Activated T-helper 9 cell treated with anti-CD3 and anti-CD28 coated beads, Interleukin-2, amount 50 U/mL, for 16 hours (primary cell): ENCODE data around the gene CTAGE6.
"Not testable (repeated sequence)": the region's sequence is repeated elsewhere in the genome, so short reads cannot be mapped to it uniquely, and the experiment has no call there.

ENCODE experiments used
- DNase-seq: peaks from one replicate; pipeline ENCODE4 v3.0.0-alpha.2; 2020; ENCODE audit warnings: low read depth

CTAGE6 gene

DNA sequence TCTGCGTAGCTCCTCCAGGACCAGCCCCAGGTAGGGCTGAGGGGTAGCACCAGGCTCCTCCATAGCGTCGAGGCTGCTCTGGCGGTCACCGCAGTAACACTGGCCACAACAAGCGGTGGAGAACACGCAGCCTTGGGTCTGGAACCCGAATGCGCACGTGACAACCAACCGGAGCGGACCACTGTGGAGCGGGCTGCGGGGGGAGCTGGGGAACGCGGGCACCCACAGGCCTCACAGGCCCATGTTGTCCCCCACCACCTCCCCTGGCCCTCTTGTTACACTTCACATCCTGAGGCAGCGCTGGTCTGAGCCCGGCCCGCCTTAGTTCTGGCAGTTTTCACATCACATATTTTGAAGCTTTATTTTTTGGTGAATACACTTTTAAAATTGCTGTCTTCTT lies at the start of gene CTAGE6:
CTAGE6 (minus strand) TSS at position 101 of the 400 bp plus-strand sequence; CDS start at position 63, 38 bp downstream.
- DNase-seq = not testable (repeated sequence)

- DNase-seq = not testable (repeated sequence)
Measured at GRCh38 chr7:143806664-143807071, 49.2 kb upstream of the CTAGE6 start.

DNA sequence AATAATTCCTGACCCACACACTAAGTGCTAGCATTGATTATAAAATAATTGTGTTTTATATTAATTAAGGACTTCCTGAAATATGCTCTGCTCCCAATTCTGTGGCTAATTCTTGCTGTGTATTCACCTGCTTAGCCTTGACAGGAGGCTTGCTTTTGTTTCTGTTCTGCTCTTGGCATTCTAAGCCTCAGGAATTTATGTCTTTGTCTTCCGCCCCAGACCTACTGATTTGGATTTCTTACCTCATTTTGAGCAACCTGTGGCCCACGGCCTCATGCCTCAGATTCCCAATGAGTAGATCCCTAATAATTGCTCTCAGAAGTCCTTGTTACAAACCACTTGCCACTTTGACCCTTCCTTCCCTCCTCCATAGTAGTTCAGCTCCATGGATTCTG lies 40.4 kb upstream of the CTAGE6 start:
- not testable (repeated sequence) for DNase-seq

DNA sequence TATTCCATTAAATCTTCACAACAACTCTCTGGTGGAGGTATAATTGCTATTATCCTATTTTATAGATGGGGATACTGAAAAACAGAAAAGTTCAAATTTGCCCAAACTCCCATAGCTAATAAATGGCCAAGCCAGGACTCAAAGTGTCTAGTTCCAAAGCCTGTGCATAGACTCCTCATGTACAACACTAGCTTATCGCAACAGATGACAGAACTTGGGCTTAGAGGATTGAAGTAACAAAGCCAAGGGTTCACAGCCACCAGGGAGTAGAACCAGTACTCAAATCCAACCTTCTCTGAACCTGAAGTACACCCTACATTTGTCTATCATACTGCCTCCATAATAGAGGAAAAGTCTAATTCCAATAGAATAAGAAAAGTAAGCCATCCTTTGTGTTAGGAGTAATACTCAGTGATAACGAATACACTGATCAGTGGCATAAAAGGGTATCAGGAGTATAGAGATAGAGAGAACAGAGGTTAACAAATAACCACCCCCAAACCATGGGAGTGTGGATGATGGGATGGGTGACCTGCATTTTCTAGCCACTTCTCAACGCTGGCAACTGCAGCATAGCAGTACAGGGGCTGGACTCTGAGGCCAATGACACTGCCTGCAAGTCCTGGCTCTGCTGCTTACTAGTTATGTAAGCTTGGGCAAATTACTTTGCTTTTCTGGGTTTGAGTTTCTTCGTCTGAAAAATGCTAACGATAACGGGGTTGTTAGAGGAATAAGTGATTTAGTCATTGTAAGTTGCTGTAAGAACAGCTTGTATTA lies 39.8 kb upstream of the CTAGE6 start:
- not testable (repeated sequence) for DNase-seq

DNA sequence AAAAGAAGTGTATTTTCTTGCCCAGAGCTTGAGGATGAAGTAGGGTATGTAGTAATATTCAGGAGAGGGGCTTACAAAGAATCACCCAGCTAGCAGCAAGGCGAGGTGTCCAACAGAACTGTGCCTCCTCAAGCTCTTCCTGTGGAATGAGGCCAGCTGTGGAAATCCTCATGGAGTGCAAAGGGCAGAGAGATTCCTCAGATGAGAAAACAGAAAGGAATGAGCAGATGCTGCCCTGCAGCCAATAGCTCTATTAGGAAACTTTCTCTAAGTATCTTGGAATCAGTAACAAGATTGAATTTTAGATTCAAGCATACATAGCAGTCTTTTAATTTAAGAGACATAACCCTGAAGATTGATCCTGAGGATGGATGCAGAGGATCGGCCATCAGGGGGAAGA lies 38.2 kb upstream of the CTAGE6 start:
- not testable (repeated sequence) for DNase-seq

DNA sequence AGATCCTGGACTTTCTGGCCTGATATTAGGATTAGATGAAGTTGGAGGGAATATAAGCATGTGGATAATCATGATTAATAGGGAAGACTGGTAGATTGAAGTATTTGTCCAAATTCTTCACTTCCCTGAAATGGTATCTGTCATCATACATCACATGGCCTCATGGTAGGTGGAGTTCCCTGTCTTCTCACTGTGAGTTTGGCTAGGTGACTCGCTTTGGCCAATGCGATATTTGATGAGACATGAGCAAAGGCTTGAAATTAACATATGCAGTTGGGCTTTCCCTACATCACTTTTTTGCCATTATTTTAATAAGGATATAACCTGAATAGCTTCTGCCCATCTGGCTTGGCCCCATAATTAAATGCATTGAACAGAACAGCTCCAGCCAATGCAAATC lies 35.1 kb upstream of the CTAGE6 start:
- DNase-seq = not testable (repeated sequence)

GRCh38 chr7:143785415-143786182 lies 28.1 kb upstream of the CTAGE6 start:
- DNase-seq = not testable (repeated sequence)

GRCh38 chr7:143779591-143779990 lies 22.1 kb upstream of the CTAGE6 start:
- not testable (repeated sequence) for DNase-seq

DNA sequence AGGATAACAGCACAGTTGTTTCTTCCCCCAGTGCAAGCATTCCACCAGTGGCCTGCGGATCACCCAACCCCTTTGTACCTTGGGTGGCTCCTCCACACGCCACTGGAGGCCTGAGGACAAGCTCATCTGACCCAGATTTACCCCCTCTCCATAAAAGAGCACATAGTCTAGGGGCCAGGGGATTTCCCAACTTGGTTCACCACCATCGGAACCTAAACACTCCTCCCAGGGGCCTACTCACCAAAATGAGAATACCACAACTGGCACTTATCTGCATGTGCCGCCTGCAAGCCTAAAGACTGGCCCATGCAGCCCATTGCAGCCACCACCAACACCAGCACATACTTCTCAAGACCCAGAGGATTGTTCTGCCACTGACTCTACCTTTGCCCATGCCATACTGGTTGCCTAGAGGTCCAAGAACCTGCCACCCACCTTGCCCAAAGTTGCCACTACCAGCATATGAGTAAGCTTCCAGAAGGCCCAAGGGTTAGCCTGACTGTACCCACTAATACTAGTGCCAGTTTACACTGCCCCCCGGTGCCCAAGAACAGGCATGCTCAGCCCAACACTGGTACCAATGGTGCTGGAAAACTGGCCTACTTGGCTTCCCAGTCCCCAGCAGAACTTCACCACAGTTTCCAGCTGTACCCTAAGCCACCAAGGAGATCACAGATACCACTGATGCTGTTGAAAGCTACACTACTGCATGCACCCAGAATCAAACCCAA lies 15.4 kb upstream of the CTAGE6 start:
- DNase-seq = not testable (repeated sequence)

DNA sequence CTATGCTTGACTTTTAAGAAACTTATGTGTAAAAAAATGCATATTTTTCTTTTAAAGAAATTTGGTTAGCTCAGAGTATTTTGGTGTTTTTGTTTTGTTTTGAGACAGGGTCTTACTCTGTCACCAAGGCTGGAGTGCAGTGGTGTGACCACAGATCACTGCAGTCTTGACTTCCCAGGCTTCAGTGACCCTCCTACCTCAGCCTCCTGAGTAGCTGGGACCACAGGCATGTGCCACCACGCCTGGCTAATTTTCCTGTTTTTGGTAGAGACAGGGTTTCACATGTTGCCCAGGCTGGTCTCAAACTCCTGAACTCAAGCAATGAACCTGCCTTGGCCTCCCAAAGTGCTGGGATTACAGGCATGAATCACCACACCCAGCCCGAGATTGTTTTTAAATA lies 10.0 kb upstream of the CTAGE6 start:
- DNase-seq = not testable (repeated sequence)

DNA sequence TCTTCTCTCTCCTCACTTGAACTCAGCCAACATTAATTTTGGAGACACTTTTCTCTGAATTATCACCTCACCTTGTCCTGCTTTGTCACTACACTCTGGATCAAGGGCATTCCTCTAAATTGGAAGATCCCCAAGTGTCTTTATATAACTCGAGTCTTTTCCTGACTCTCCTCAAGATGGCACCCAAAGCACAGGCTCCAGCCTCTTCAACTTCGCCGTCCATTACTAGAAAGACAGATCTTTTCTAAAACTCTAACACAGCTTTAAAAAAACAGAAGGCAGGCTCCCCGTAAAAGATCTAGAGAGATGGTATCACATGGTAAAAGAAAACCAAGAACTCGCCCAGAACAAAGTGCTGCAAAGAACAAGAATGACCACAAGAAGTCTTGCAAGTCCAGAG lies 8.2 kb upstream of the CTAGE6 start:
- DNase-seq = not testable (repeated sequence)

GRCh38 chr7:143763065-143763464 lies 5.6 kb upstream of the CTAGE6 start:
- DNase-seq = not testable (repeated sequence)

DNA sequence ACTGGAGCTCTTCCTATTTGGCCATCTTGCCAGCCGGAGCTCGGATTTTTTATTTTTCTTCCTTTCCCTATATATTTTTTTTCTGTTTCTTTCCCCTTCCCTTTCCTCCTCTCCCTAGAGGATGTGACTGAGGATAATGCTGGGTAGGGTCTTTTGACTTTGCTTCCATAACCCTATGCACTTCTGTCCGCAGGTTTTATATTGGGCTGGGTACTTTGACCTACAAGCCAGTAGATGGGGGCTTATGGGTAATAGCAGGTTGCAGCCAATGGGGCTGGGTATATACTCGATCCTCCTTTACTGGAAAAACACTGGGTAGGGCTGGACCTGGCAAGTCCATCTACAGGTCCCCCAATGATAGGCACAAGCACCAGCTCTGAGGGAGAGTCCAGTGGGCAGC lies 12.2 kb downstream of the CTAGE6 start:
- not testable (repeated sequence) for DNase-seq

DNA sequence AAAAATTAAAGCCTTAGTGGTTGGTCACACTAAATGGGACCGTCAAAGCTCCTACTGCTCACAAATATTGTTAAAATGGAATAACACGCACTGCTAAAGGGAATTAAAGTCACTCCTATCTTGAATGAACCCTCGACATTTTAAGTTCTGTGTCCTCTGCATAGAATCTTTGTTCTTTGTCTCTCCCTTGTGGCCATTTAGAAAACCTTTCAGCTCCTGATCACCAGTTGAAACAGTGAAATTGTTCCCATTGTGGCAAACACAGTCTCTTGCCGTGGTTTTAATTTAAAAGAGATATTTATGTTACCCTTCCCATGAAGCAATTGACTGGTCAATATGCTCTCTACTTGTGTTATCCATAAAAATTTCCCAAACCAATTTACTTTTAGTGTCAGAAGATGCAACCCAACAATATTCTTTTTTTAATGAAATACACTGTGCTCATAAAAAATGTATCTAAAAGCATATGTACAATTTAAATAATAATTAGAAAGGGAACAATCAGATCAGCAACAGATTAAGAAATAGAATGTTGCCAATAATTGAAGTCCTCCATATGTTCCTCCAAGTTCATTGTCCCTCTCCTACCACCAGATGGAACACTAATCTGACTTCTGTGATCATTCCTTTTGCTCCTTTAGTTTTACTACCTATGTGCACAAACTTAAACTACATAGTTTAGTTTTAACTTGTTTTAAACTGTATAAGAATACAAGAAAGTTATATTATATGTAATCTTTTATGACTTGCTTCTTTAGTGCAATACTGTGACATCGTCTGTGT lies 20.3 kb downstream of the CTAGE6 start:
- DNase-seq = not testable (repeated sequence)

- no peak for DNase-seq
Measured at GRCh38 chr7:143735962-143736361, 21.5 kb downstream of the CTAGE6 start.

- DNase-seq = no peak
Measured at GRCh38 chr7:143733876-143734275, 23.6 kb downstream of the CTAGE6 start.

DNA sequence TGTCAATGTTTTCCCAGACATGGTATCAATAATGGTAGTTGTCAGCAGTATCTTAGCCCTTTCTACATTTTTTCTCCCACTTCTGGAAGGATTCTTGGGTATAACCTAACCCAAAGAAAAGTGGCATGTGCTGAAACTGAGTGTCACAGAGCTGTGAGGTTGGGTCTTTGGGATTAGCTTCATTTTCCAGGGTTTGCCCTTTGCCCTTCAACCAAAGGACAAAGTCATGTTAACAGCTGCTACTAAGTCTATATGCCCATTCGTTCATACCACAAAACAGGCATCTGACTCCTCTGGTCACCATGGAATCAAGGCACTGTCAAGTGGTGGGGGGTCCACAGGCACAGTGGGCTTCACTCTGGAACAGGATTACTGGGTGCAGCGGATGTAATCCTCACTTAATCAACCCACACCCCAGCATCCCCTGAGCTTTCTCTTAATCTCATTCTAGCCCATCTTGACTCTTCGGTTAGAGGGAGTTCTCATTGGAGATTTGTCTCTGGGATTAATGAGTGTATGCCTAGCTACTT lies 29.1 kb downstream of the CTAGE6 start:
- DNase-seq = no peak

DNA sequence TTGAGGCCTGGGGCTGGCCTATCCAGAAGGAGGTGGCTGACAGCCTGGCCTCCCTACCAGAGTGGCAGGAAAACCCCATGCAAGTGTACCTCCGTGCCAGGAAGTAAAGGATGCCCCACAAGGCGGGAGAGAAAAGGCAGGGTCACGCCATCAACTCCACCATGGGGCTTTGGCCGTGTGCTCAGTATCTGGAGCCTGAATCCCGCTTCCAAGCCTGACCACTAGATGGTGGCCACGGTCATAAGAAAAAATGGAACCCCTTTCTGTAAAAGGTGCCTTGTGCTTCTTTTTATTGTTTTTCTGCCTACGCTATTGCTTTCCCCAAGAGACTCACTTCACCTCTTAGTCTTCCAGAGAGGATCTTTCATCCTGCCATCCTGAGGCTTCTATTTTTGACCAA lies 29.9 kb downstream of the CTAGE6 start:
- not testable (repeated sequence) for DNase-seq

DNA sequence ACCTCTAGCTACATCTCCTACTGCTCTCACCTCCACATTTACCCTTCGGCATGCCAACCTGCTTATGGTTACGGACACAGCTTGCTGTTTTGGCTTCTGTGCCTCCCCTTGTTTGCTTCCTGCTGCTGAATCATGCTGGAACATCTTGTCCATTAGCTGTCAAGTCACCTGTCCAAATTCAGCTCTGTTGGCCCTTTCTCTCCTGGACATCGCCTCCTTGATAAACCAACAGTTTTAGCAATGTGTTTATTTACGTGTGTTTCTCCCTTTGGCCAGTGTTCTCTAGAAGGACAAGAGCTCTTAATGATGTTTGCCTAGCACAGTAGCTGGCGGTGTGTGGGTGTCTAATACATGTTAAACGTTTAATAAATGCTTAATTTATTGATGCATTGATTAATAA lies 31.4 kb downstream of the CTAGE6 start:
- DNase-seq = not testable (repeated sequence)

DNA sequence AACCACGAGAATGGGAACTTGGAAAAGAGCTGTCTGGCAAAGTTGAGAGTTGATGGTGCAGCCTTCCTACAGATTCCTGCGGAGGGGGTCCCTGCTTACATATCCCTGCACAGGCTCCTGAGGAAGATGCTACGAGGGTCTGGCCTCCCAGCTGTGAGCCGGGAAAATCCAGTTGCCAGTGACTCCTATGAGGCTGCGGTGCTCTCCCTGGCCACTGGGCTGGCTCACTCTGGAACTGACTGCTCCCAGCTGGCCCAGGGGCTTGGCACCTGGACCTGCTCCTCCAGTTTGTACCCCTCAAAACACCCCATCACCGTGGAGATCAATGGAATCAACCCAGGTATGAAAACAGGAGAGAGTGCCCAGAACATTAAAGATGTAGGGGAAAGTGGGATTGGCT lies 37.2 kb downstream of the CTAGE6 start:
- not testable (repeated sequence) for DNase-seq

- DNase-seq = not testable (repeated sequence)
Measured at GRCh38 chr7:143715543-143716193, 41.8 kb downstream of the CTAGE6 start.
